ENCODE measurements around the gene GRHL3.

GRCh38 chr1:24393892-24394291 is 74.7 kb downstream of the GRHL3 start:
- TF ChIP-seq CTCF (IDR thresholded peaks at IDR 0.05; ENCODE audit: low read length) (no peak), EZH2 (IDR thresholded peaks at IDR 0.05; ENCODE audit: borderline replicate concordance, low read length) (no peak)

Measured in OCI-LY1 (cell line).